ENCODE measurements around the gene SHTN1. TPM values are rescaled to one million over a fixed set of nuclear protein-coding genes. Genes with fewer than 3 reads are reported as not detected.
A peak's percentile ranks its signal among the peaks of the same experiment; 100 is the strongest.

Gene SHTN1
- total RNA-seq, 2 donors from 2014 or later = 19.7 to 45.8 TPM

- intact Hi-C loops (cut with DNase I) = no loop called here
- Histone ChIP-seq H3K4me1 (replicated peaks) (no peaks in the 10 kb centered on the region), H3K9me3 (no peaks in the 10 kb centered on the region), H3K36me3 (no peaks in the 10 kb centered on the region), H3K27ac (no peak overlapping the region), H3K4me3 (no peak overlapping the region), H3K27me3 (replicated peaks; ENCODE audit: insufficient read depth) (no peaks in the 10 kb centered on the region)
- no peak for DNase-seq (ENCODE audit: low spot score)
- WGBS = 66% methylated on average over 4 of the region's 4 CpGs
- TF ChIP-seq POLR2A (IDR thresholded peaks at IDR 0.05) (no peak), CTCF (IDR thresholded peaks at IDR 0.05) (no peak), POLR2AphosphoS5 (IDR thresholded peaks at IDR 0.05) (no peak)
Observed at GRCh38 chr10:116853287-116853686, 151.7 kb downstream of the SHTN1 start.

GRCh38 chr10:116852246-116852645 lies 152.7 kb downstream of the SHTN1 start:
- DNase-seq (ENCODE audit: low spot score) = no peak
- TF ChIP-seq POLR2A (IDR thresholded peaks at IDR 0.05) (no peak), POLR2AphosphoS5 (IDR thresholded peaks at IDR 0.05) (no peak), CTCF (IDR thresholded peaks at IDR 0.05) (no peak)
- Histone ChIP-seq H3K4me3 (no peak overlapping the region), H3K9me3 (no peaks in the 10 kb centered on the region), H3K27ac (no peak overlapping the region), H3K4me1 (replicated peaks) (no peaks in the 10 kb centered on the region), H3K27me3 (replicated peaks; ENCODE audit: insufficient read depth) (no peaks in the 10 kb centered on the region), H3K36me3 (no peaks in the 10 kb centered on the region)
- WGBS = 43% methylated on average over 1 of the region's 1 CpG
- intact Hi-C loops (cut with DNase I) = no loop called here

GRCh38 chr10:116850058-116850611 lies 154.9 kb downstream of the SHTN1 start:
- peak overlapping the region; percentile 77 to 80 for H3K27ac ChIP-seq
- no peak for TF ChIP-seq CTCF (IDR thresholded peaks at IDR 0.05)
- no peak for TF ChIP-seq POLR2A (IDR thresholded peaks at IDR 0.05)
- TF ChIP-seq POLR2AphosphoS5 (IDR thresholded peaks at IDR 0.05) = no peak

GRCh38 chr10:116849248-116850057 lies 155.5 kb downstream of the SHTN1 start, which contains the start of gene ENO4:
Gene ENO4 (plus strand): TSS chr10:116849499. CDS start chr10:116849567, 68 bp downstream.
- DNase-seq (ENCODE audit: low spot score) = peak; percentile 88
- peak within 1 kb of the TSS; percentile 53 to 63 for H3K4me3 ChIP-seq
- intact Hi-C loops (cut with DNase I) = no loop called here
- no peaks in the 10 kb centered on the region for H3K4me1 ChIP-seq (replicated peaks)
- no peaks in the 10 kb centered on the region for H3K27me3 ChIP-seq (replicated peaks; ENCODE audit: insufficient read depth)
- no peaks in the 10 kb centered on the region for H3K36me3 ChIP-seq
- WGBS = under 1% methylated on average over 55 of the region's 55 CpGs
- peak; percentile 35 for TF ChIP-seq POLR2A (IDR thresholded peaks at IDR 0.05)
- TF ChIP-seq POLR2AphosphoS5 (IDR thresholded peaks at IDR 0.05) = peak; percentile 76
- TF ChIP-seq CTCF (IDR thresholded peaks at IDR 0.05) = no peak
- peak within 1 kb of the TSS; percentile 77 to 80 for H3K27ac ChIP-seq
- H3K9me3 ChIP-seq = no peaks in the 10 kb centered on the region

More at GRCh38 chr10:116850058-116850611, 154.9 kb downstream of the SHTN1 start:
- Histone ChIP-seq H3K27me3 (replicated peaks; ENCODE audit: insufficient read depth) (no peaks in the 10 kb centered on the region), H3K4me1 (replicated peaks) (no peaks in the 10 kb centered on the region), H3K4me3 (peak overlapping the region; percentile 53 to 63), H3K36me3 (no peaks in the 10 kb centered on the region), H3K9me3 (no peaks in the 10 kb centered on the region)
- WGBS = 14% methylated on average over 10 of the region's 10 CpGs
- intact Hi-C loops (cut with DNase I) = no loop called here
- DNase-seq (ENCODE audit: low spot score) = no peak
